WTC11 (cell line): ENCODE measurements around the gene YLPM1.

ENCODE experiments used
- GABPB1 ChIP-seq: sonication (generic); formaldehyde crosslinking; IDR thresholded peaks from 2 replicates; pipeline ENCODE4 v1.8.1; 2023; ENCODE audit warnings: mild to moderate bottlenecking, missing genetic modification reagents
- TF ChIP-seq, protein P1 (sequence below): fragments of 200-600 bp; IDR thresholded peaks from 2 replicates; pipeline ENCODE4 v1.8.0; 2022; ENCODE audit warnings: antibody characterized with exemption
- TF ChIP-seq, protein P2 (sequence below): sonication (generic); formaldehyde crosslinking; IDR thresholded peaks from 2 replicates; pipeline ENCODE4 v1.8.0; 2022; ENCODE audit warnings: mild to moderate bottlenecking, missing genetic modification reagents
- TF ChIP-seq, protein P3 (sequence below): sonication (generic); formaldehyde crosslinking; conservative IDR thresholded peaks from 2 replicates; pipeline ENCODE4 v1.8.1; 2023; ENCODE audit warnings: mild to moderate bottlenecking, low read depth, missing genetic modification reagents, moderate library complexity

DNA sequence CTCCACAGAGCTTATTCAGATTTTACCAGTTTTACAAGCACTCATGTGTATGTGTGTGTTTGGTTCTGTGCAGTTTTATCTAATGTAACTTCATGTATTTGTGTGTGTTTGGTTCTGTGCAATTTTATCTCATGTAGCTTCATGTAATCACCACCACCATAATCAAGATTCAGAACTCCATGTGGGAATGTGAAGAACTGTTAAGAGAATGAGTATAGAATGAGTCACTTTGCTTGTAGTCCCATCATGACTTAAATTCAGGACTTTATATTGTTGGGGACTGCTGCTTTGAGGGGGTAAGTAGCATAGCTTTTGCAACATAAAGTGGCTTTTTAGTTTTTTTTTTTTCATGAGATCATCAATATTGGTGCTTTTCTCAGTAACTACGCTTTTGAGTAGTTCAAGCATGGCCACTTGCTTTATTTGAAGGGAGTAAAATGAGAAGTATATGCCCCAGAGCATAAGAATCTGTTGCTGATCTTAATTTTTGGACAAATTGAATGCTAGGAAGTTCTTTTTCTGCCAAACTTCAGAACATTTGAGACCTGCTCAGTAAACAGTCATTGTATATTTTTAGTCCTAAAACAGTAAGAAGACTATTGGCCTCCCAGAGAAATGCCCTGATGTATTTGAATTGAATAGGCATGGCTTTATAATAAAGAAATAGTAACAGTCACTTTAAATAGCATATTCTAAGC, 84.0 kb downstream of the YLPM1 start:
- TF ChIP-seq, protein P1, sequence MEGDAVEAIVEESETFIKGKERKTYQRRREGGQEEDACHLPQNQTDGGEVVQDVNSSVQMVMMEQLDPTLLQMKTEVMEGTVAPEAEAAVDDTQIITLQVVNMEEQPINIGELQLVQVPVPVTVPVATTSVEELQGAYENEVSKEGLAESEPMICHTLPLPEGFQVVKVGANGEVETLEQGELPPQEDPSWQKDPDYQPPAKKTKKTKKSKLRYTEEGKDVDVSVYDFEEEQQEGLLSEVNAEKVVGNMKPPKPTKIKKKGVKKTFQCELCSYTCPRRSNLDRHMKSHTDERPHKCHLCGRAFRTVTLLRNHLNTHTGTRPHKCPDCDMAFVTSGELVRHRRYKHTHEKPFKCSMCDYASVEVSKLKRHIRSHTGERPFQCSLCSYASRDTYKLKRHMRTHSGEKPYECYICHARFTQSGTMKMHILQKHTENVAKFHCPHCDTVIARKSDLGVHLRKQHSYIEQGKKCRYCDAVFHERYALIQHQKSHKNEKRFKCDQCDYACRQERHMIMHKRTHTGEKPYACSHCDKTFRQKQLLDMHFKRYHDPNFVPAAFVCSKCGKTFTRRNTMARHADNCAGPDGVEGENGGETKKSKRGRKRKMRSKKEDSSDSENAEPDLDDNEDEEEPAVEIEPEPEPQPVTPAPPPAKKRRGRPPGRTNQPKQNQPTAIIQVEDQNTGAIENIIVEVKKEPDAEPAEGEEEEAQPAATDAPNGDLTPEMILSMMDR = no peak
- TF ChIP-seq, protein P2, sequence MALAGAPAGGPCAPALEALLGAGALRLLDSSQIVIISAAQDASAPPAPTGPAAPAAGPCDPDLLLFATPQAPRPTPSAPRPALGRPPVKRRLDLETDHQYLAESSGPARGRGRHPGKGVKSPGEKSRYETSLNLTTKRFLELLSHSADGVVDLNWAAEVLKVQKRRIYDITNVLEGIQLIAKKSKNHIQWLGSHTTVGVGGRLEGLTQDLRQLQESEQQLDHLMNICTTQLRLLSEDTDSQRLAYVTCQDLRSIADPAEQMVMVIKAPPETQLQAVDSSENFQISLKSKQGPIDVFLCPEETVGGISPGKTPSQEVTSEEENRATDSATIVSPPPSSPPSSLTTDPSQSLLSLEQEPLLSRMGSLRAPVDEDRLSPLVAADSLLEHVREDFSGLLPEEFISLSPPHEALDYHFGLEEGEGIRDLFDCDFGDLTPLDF (CRISPR knock-in tag) = no peak
- TF ChIP-seq, protein P3, sequence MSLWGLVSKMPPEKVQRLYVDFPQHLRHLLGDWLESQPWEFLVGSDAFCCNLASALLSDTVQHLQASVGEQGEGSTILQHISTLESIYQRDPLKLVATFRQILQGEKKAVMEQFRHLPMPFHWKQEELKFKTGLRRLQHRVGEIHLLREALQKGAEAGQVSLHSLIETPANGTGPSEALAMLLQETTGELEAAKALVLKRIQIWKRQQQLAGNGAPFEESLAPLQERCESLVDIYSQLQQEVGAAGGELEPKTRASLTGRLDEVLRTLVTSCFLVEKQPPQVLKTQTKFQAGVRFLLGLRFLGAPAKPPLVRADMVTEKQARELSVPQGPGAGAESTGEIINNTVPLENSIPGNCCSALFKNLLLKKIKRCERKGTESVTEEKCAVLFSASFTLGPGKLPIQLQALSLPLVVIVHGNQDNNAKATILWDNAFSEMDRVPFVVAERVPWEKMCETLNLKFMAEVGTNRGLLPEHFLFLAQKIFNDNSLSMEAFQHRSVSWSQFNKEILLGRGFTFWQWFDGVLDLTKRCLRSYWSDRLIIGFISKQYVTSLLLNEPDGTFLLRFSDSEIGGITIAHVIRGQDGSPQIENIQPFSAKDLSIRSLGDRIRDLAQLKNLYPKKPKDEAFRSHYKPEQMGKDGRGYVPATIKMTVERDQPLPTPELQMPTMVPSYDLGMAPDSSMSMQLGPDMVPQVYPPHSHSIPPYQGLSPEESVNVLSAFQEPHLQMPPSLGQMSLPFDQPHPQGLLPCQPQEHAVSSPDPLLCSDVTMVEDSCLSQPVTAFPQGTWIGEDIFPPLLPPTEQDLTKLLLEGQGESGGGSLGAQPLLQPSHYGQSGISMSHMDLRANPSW = no peak
- no peak for TF ChIP-seq GABPB1 (CRISPR knock-in tag)
